ENCODE measurements around the gene EIF3L.
A peak's percentile ranks its signal among the peaks of the same experiment; 100 is the strongest.

DNA sequence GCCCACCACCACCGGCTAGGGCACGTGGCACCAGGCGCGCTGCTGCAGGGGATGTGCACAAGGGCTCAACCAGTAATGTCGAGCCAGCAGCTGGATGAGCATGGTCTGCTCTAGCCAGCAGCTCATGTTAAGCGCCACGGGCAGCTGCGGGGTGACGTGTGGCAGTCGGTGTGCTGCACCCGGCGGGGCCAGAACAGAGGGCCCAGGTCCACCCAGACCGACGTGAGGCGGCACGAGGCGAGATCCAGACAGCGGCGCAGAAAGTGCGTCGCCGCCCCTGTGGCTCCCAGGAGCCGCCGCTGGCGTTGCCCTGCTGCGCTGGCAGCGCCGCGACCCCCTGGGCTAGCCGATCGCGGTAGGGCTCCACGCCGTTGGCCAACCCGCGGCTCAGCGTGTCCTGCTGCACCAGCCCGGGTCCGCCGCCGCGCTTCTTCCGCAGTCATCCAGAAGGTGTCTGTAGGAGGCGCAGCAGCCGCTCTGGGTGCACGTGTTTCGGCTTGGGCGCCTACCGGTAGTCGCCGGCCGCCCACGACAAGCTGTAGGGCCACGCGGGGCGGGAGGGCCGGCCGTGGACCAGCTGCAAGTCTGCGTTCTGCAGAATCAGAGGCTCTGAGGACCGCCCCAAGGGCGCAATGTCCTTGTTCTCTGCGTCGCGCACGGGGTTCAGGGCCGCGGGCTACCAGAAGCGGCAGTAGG is 30.7 kb upstream of the EIF3L start:
- TF ChIP-seq, protein P1, sequence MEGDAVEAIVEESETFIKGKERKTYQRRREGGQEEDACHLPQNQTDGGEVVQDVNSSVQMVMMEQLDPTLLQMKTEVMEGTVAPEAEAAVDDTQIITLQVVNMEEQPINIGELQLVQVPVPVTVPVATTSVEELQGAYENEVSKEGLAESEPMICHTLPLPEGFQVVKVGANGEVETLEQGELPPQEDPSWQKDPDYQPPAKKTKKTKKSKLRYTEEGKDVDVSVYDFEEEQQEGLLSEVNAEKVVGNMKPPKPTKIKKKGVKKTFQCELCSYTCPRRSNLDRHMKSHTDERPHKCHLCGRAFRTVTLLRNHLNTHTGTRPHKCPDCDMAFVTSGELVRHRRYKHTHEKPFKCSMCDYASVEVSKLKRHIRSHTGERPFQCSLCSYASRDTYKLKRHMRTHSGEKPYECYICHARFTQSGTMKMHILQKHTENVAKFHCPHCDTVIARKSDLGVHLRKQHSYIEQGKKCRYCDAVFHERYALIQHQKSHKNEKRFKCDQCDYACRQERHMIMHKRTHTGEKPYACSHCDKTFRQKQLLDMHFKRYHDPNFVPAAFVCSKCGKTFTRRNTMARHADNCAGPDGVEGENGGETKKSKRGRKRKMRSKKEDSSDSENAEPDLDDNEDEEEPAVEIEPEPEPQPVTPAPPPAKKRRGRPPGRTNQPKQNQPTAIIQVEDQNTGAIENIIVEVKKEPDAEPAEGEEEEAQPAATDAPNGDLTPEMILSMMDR (IDR thresholded peaks at IDR 0.05): peak in 7 of 12 donors; percentile 23 to 55 (median 38)
- no peak for TF ChIP-seq POLR2A (IDR thresholded peaks at IDR 0.05)
